Measurements from ENCODE around the gene COL20A1. TPM values are rescaled to one million over a fixed set of nuclear protein-coding genes. Genes with fewer than 3 reads are reported as not detected.

COL20A1 gene
- total and polyA plus RNA-seq, 2 donors, result 1.2 TPM; not detected in 1

- Histone ChIP-seq H3K27ac (ENCODE audit: low read depth) (no peak overlapping the region), H3K4me3 (ENCODE audit: low read depth, low read length) (no peak overlapping the region), H3K4me1 (ENCODE audit: insufficient read depth) (no peaks in the 10 kb centered on the region), H3K36me3 (ENCODE audit: insufficient read depth) (peaks cover 6% of the 10 kb centered on the region)
- DNase-seq (ENCODE audit: extremely low spot score), result no peak
- WGBS, result 68% methylated on average over 23 of the region's 23 CpGs
Observed at GRCh38 chr20:63286781-63287696, 5.9 kb upstream of the COL20A1 start.

GRCh38 chr20:63287697-63288580 lies 5.0 kb upstream of the COL20A1 start:
- WGBS, result 88% methylated on average over 55 of the region's 55 CpGs
- H3K4me1 ChIP-seq (ENCODE audit: insufficient read depth), result no peaks in the 10 kb centered on the region
- H3K4me3 ChIP-seq (ENCODE audit: low read depth, low read length), result no peak overlapping the region
- H3K36me3 ChIP-seq (ENCODE audit: insufficient read depth), result peaks cover 5% of the 10 kb centered on the region
- no peak for DNase-seq (ENCODE audit: extremely low spot score)
- no peak overlapping the region for H3K27ac ChIP-seq (ENCODE audit: low read depth)

- H3K27ac ChIP-seq (ENCODE audit: low read depth), result no peak overlapping the region
- no peaks in the 10 kb centered on the region for H3K4me1 ChIP-seq (ENCODE audit: insufficient read depth)
- WGBS, result 87% methylated on average over 28 of the region's 28 CpGs
- peaks cover 3% of the 10 kb centered on the region for H3K36me3 ChIP-seq (ENCODE audit: insufficient read depth)
- H3K4me3 ChIP-seq (ENCODE audit: low read depth, low read length), result no peak overlapping the region
- no peak for DNase-seq (ENCODE audit: extremely low spot score)
Observed at GRCh38 chr20:63288581-63289251, 4.3 kb upstream of the COL20A1 start.

- H3K4me1 ChIP-seq (ENCODE audit: insufficient read depth), result no peaks in the 10 kb centered on the region
- no peak for DNase-seq (ENCODE audit: extremely low spot score)
- 85% methylated on average over 25 of the region's 25 CpGs for WGBS
- no peak overlapping the region for H3K4me3 ChIP-seq (ENCODE audit: low read depth, low read length)
- H3K27ac ChIP-seq (ENCODE audit: low read depth), result no peak overlapping the region
- peaks cover 3% of the 10 kb centered on the region for H3K36me3 ChIP-seq (ENCODE audit: insufficient read depth)
Observed at GRCh38 chr20:63289311-63290135, 3.5 kb upstream of the COL20A1 start.

- H3K4me1 ChIP-seq (ENCODE audit: insufficient read depth), result no peaks in the 10 kb centered on the region
- peaks cover 3% of the 10 kb centered on the region for H3K36me3 ChIP-seq (ENCODE audit: insufficient read depth)
- H3K27ac ChIP-seq (ENCODE audit: low read depth), result no peak overlapping the region
- DNase-seq (ENCODE audit: extremely low spot score), result no peak
- 82% methylated on average over 17 of the region's 17 CpGs for WGBS
- H3K4me3 ChIP-seq (ENCODE audit: low read depth, low read length), result no peak overlapping the region
Observed at GRCh38 chr20:63290136-63290676, 2.8 kb upstream of the COL20A1 start.

- Histone ChIP-seq H3K36me3 (ENCODE audit: insufficient read depth) (peaks cover 3% of the 10 kb centered on the region), H3K27ac (ENCODE audit: low read depth) (no peak overlapping the region), H3K4me3 (ENCODE audit: low read depth, low read length) (no peak overlapping the region), H3K4me1 (ENCODE audit: insufficient read depth) (no peaks in the 10 kb centered on the region)
- no peak for DNase-seq (ENCODE audit: extremely low spot score)
- WGBS, result 27% methylated on average over 26 of the region's 26 CpGs
Observed at GRCh38 chr20:63290677-63291472, 2.1 kb upstream of the COL20A1 start.

GRCh38 chr20:63291811-63292210 lies 1.2 kb upstream of the COL20A1 start:
- no peak for DNase-seq (ENCODE audit: extremely low spot score)
- 73% methylated on average over 10 of the region's 10 CpGs for WGBS
- H3K27ac ChIP-seq (ENCODE audit: low read depth), result no peak overlapping the region
- no peak overlapping the region for H3K4me3 ChIP-seq (ENCODE audit: low read depth, low read length)
- peaks cover 3% of the 10 kb centered on the region for H3K36me3 ChIP-seq (ENCODE audit: insufficient read depth)
- no peaks in the 10 kb centered on the region for H3K4me1 ChIP-seq (ENCODE audit: insufficient read depth)

GRCh38 chr20:63292292-63292701 lies 689 bp upstream of the COL20A1 start:
- Histone ChIP-seq H3K4me3 (ENCODE audit: low read depth, low read length) (no peak overlapping the region), H3K36me3 (ENCODE audit: insufficient read depth) (peaks cover 3% of the 10 kb centered on the region), H3K4me1 (ENCODE audit: insufficient read depth) (no peaks in the 10 kb centered on the region), H3K27ac (ENCODE audit: low read depth) (no peak overlapping the region)
- no peak for DNase-seq (ENCODE audit: extremely low spot score)
- WGBS, result 73% methylated on average over 16 of the region's 16 CpGs

- no peak overlapping the region for H3K27ac ChIP-seq (ENCODE audit: low read depth)
- no peak overlapping the region for H3K4me3 ChIP-seq (ENCODE audit: low read depth, low read length)
- WGBS, result 40% methylated on average over 11 of the region's 11 CpGs
- H3K4me1 ChIP-seq (ENCODE audit: insufficient read depth), result no peaks in the 10 kb centered on the region
- no peak for DNase-seq (ENCODE audit: extremely low spot score)
- peaks cover under 1% of the 10 kb centered on the region for H3K36me3 ChIP-seq (ENCODE audit: insufficient read depth)
Observed at GRCh38 chr20:63293456-63293855, 470 bp downstream of the COL20A1 start.

GRCh38 chr20:63293871-63294535 lies 1.0 kb downstream of the COL20A1 start:
- H3K27ac ChIP-seq (ENCODE audit: low read depth), result no peak overlapping the region
- no peaks in the 10 kb centered on the region for H3K4me1 ChIP-seq (ENCODE audit: insufficient read depth)
- 49% methylated on average over 21 of the region's 22 CpGs for WGBS
- no peak overlapping the region for H3K4me3 ChIP-seq (ENCODE audit: low read depth, low read length)
- DNase-seq (ENCODE audit: extremely low spot score), result no peak
- no peaks in the 10 kb centered on the region for H3K36me3 ChIP-seq (ENCODE audit: insufficient read depth)

GRCh38 chr20:63294536-63294900 lies 1.5 kb downstream of the COL20A1 start:
- no peak overlapping the region for H3K4me3 ChIP-seq (ENCODE audit: low read depth, low read length)
- 81% methylated on average over 12 of the region's 12 CpGs for WGBS
- H3K4me1 ChIP-seq (ENCODE audit: insufficient read depth), result no peaks in the 10 kb centered on the region
- DNase-seq (ENCODE audit: extremely low spot score), result no peak
- H3K27ac ChIP-seq (ENCODE audit: low read depth), result no peak overlapping the region
- H3K36me3 ChIP-seq (ENCODE audit: insufficient read depth), result no peaks in the 10 kb centered on the region

- no peaks in the 10 kb centered on the region for H3K36me3 ChIP-seq (ENCODE audit: insufficient read depth)
- no peaks in the 10 kb centered on the region for H3K4me1 ChIP-seq (ENCODE audit: insufficient read depth)
- H3K27ac ChIP-seq (ENCODE audit: low read depth), result no peak overlapping the region
- no peak for DNase-seq (ENCODE audit: extremely low spot score)
- 39% methylated on average over 19 of the region's 19 CpGs for WGBS
- H3K4me3 ChIP-seq (ENCODE audit: low read depth, low read length), result no peak overlapping the region
Observed at GRCh38 chr20:63295018-63295417, 2.0 kb downstream of the COL20A1 start.
